ENCODE results near the gene CTNNA3.
"Not testable (repeated sequence)": the region's sequence is repeated elsewhere in the genome, so short reads cannot be mapped to it uniquely, and the experiment has no call there.

CTNNA3 gene

GRCh38 chr10:67506083-67506756 lies 189.8 kb downstream of the CTNNA3 start:
- DNase-seq (ENCODE audit: low spot score) = no peak

GRCh38 chr10:67492317-67493019 lies 203.5 kb downstream of the CTNNA3 start:
- DNase-seq (ENCODE audit: low spot score) = no peak

GRCh38 chr10:67487906-67488619 lies 207.9 kb downstream of the CTNNA3 start:
- DNase-seq (ENCODE audit: low spot score) = no peak

- no peak for DNase-seq (ENCODE audit: low spot score)
Observed at GRCh38 chr10:67487199-67487598, 208.8 kb downstream of the CTNNA3 start.

- no peak for DNase-seq (ENCODE audit: low spot score)
Observed at GRCh38 chr10:67477868-67478267, 218.1 kb downstream of the CTNNA3 start.

- DNase-seq (ENCODE audit: low spot score) = no peak
Observed at GRCh38 chr10:67476201-67476600, 219.8 kb downstream of the CTNNA3 start.

GRCh38 chr10:67473850-67474633 lies 222.0 kb downstream of the CTNNA3 start:
- no peak for DNase-seq (ENCODE audit: low spot score)

- no peak for DNase-seq (ENCODE audit: low spot score)
Observed at GRCh38 chr10:67471022-67471421, 225.0 kb downstream of the CTNNA3 start.

- DNase-seq (ENCODE audit: low spot score) = no peak
Observed at GRCh38 chr10:67464278-67464677, 231.7 kb downstream of the CTNNA3 start.

- no peak for DNase-seq (ENCODE audit: low spot score)
Observed at GRCh38 chr10:67452892-67453291, 243.1 kb downstream of the CTNNA3 start.

GRCh38 chr10:67438605-67439304 lies 257.2 kb downstream of the CTNNA3 start:
- DNase-seq (ENCODE audit: low spot score) = no peak

GRCh38 chr10:67433276-67433675 lies 262.7 kb downstream of the CTNNA3 start:
- no peak for DNase-seq (ENCODE audit: low spot score)

GRCh38 chr10:67402620-67403019 lies 293.4 kb downstream of the CTNNA3 start:
- no peak for DNase-seq (ENCODE audit: low spot score)

GRCh38 chr10:67401711-67402110 lies 294.3 kb downstream of the CTNNA3 start:
- DNase-seq (ENCODE audit: low spot score) = no peak

GRCh38 chr10:67386841-67387533 lies 309.0 kb downstream of the CTNNA3 start:
- not testable (repeated sequence) for DNase-seq (ENCODE audit: low spot score)

- no peak for DNase-seq (ENCODE audit: low spot score)
Observed at GRCh38 chr10:67386260-67386659, 309.7 kb downstream of the CTNNA3 start.

- no peak for DNase-seq (ENCODE audit: low spot score)
Observed at GRCh38 chr10:67385566-67385965, 310.4 kb downstream of the CTNNA3 start.

GRCh38 chr10:67385089-67385488 lies 310.9 kb downstream of the CTNNA3 start:
- DNase-seq (ENCODE audit: low spot score) = no peak

- DNase-seq (ENCODE audit: low spot score) = no peak
Observed at GRCh38 chr10:67331121-67331910, 364.7 kb downstream of the CTNNA3 start.

Measured in cerebellar cortex (tissue), 1 donor.